Sigmoid colon (tissue), 7 donors: ENCODE measurements around the gene DCTPP1. TPM values are rescaled to one million over a fixed set of nuclear protein-coding genes. Genes with fewer than 3 reads are reported as not detected.

Experiments used
- DNase-seq: peaks from one replicate; pipeline ENCODE4 v3.0.0-alpha.2; 2019
- H3K27ac ChIP-seq, 4 donors: fragments of 200-600 bp; sonication (generic); one replicate each; pipeline ENCODE4 v1.5.1; 2016 to 2019; ENCODE audit warnings: mild to moderate bottlenecking in 1 of 4
- H3K27me3 ChIP-seq, 3 donors: fragments of 200-600 bp; sonication (generic); one replicate each; pipeline ENCODE4 v1.5.1; 2019; ENCODE audit warnings: mild to moderate bottlenecking in 1 of 3
- H3K36me3 ChIP-seq, 4 donors: fragments of 200-600 bp; sonication (generic); one replicate each; pipeline ENCODE4 v1.5.1; 2016 to 2019
- H3K4me1 ChIP-seq, 4 donors: fragments of 200-600 bp; sonication (generic); one replicate each; pipeline ENCODE4 v1.5.1; 2017 to 2019
- H3K4me3 ChIP-seq, 4 donors: fragments of 200-600 bp; sonication (generic); one replicate each; pipeline ENCODE4 v1.5.1; 2017 to 2019; ENCODE audit warnings: mild to moderate bottlenecking in 2 of 4, moderate library complexity in 1 of 4
- H3K9me3 ChIP-seq, 4 donors: fragments of 200-600 bp in 3 of 4; sonication (generic) in 3 of 4; one replicate each; pipeline versions ENCODE4 v1.5.1 to v1.6.1; 2013 to 2019
- EP300 ChIP-seq, 4 donors: sonication (generic); formaldehyde crosslinking; IDR thresholded peaks; one replicate each; pipeline ENCODE4 v1.6.1; 2017; ENCODE audit warnings: antibody characterized with exemption in 4 of 4
- POLR2A ChIP-seq, 2 donors: fragments of 450-650 bp; IDR thresholded peaks; one replicate each; pipeline ENCODE4 v1.6.1; 2016; ENCODE audit warnings: antibody characterized with exemption in 2 of 2, mild to moderate bottlenecking in 2 of 2, moderate library complexity in 2 of 2
- POLR2AphosphoS5 ChIP-seq, 4 donors: sonication (generic); formaldehyde crosslinking; IDR thresholded peaks; one replicate each; pipeline ENCODE4 v1.6.1; 2017; ENCODE audit warnings: antibody characterized with exemption in 4 of 4
- WGBS, 2 donors: extraction: QIAGEN DNeasy Blood & Tissue Kit; methylation state at CpG; one replicate each; pipeline ENCODE4 v1.1.7; 2013; 5-methylcytosine and 5-hydroxymethylcytosine counted together
- intact Hi-C: fragments of 100-400 bp; cut with DNase I; formaldehyde crosslinking; loops from one replicate; pipeline ENCODE4 v1.15.1; 2023
- polyA plus RNA-seq, 3 donors: library from polyadenylated mRNA; stranded (reverse); fragments of 200-250 nt; gene quantifications; one replicate each; pipeline ENCODE4 v1.2.3, GENCODE V29; 2013
- total RNA-seq, 4 donors: library from RNA; depleted of rRNA; stranded (reverse); fragments of >200 nt; gene quantifications; one replicate each; pipeline ENCODE4 v1.1.0, GENCODE V29; 2016
- TF ChIP-seq, protein P1 (sequence below), 4 experiments: fragments of 450-650 bp in 3 of 4; fragments of 200-600 bp in 1 of 4; IDR thresholded peaks; one replicate each; pipeline ENCODE4 v1.5.1; 2016 to 2019; ENCODE audit warnings: antibody characterized with exemption in 4 of 4, mild to moderate bottlenecking in 3 of 4, moderate library complexity in 2 of 4
- donor health status: healthy with polysubstance abuse.
- donor health status: Bipolar disorder and iron deficiency.
- donor health status: healthy.

Gene DCTPP1
- total and polyA plus RNA-seq, 7 donors = 10.5 to 175 (median 19.9) TPM

GRCh38 chr16:30444231-30445148, 14.7 kb upstream of the DCTPP1 start:
- H3K4me3 ChIP-seq = peak overlapping the region; percentile 69 to 99 (median 80)
- H3K9me3 ChIP-seq = no peaks in the 10 kb centered on the region
- no peak for TF ChIP-seq POLR2A (IDR thresholded peaks at IDR 0.05)
- no peak for TF ChIP-seq POLR2AphosphoS5 (IDR thresholded peaks at IDR 0.05)
- DNase-seq = no peak
- peaks cover 0 to 22% (median 14%) of the 10 kb centered on the region in 4 donors for H3K4me1 ChIP-seq
- H3K36me3 ChIP-seq = peaks cover 0 to 19% (median 0%) of the 10 kb centered on the region in 4 donors
- no peaks in the 10 kb centered on the region for H3K27me3 ChIP-seq
- H3K27ac ChIP-seq = peak overlapping the region; percentile 90 to 99 (median 96)
- WGBS, 2 donors = 82 to 94% methylated on average over 29 of the region's 29 CpGs
- intact Hi-C loops = loop anchor here (5.0 kb wide), 1 partner anchor 83 kb away; the partner anchor contains the start of gene ZNF768

DNA sequence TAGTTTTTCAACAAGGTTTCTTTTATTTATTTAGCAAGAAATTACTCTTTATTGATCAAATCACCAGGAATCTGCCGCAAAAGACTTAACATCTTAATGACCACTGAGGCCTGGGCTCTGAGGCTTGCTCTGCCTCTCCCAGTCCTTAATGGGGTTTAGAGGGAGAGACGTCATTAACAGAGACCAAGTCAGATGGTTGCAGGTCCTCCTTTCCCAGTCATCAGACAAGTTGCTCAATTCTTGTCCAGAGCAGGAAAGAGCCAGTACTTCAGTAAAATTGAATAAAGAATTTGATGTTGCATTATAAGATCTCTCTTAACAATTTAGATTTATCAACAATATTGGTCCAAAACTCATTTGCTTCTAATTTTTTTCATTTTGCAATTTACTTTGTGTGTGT, 13.8 kb upstream of the DCTPP1 start:
- Histone ChIP-seq H3K4me1 (peaks cover 0 to 22% (median 14%) of the 10 kb centered on the region in 4 donors), H3K4me3 (no peak overlapping the region), H3K36me3 (peaks cover 0 to 19% (median 0%) of the 10 kb centered on the region in 4 donors), H3K27me3 (no peaks in the 10 kb centered on the region), H3K27ac (no peak overlapping the region), H3K9me3 (no peaks in the 10 kb centered on the region)
- WGBS, 2 donors = 90 to 93% methylated on average over 2 of the region's 2 CpGs
- TF ChIP-seq, protein P1, sequence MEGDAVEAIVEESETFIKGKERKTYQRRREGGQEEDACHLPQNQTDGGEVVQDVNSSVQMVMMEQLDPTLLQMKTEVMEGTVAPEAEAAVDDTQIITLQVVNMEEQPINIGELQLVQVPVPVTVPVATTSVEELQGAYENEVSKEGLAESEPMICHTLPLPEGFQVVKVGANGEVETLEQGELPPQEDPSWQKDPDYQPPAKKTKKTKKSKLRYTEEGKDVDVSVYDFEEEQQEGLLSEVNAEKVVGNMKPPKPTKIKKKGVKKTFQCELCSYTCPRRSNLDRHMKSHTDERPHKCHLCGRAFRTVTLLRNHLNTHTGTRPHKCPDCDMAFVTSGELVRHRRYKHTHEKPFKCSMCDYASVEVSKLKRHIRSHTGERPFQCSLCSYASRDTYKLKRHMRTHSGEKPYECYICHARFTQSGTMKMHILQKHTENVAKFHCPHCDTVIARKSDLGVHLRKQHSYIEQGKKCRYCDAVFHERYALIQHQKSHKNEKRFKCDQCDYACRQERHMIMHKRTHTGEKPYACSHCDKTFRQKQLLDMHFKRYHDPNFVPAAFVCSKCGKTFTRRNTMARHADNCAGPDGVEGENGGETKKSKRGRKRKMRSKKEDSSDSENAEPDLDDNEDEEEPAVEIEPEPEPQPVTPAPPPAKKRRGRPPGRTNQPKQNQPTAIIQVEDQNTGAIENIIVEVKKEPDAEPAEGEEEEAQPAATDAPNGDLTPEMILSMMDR (IDR thresholded peaks at IDR 0.05) = no peak
- TF ChIP-seq POLR2AphosphoS5 (IDR thresholded peaks at IDR 0.05) (no peak), EP300 (IDR thresholded peaks at IDR 0.05) (no peak), POLR2A (IDR thresholded peaks at IDR 0.05) (no peak)
- no peak for DNase-seq
- intact Hi-C loops = no loop called here

DNA sequence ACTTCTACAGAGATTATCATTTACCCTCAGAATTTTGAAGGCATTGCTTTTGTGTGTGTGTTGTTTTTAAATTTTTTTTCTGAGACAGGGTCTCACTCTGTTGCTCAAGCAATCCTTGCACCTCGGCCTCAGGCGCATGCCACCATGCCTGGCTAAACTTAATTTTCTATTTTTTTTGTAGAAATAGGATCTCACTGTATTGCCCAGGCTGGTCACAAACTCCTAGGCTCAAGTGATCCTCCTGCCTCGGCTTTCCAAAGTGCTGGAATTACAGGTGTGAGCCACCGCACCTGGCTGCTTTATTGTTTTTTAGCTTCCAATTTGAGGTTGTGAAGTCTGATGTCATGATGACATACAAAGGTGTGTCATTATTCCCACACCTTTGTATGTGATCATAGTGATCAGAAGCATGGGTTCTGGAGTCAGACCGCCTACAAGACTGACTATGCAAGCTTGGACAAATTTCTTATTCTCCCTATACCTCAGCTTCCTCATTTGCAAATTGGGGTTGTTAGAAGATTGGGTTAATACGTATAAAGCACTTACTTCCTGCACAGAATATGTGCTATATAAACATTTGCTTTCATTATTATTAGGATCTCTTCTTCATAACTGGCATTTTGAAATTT, 10.0 kb upstream of the DCTPP1 start:
- Histone ChIP-seq H3K36me3 (peaks cover 0 to 19% (median 0%) of the 10 kb centered on the region in 4 donors), H3K9me3 (no peaks in the 10 kb centered on the region), H3K27ac (no peak overlapping the region), H3K4me1 (peaks cover 0 to 15% (median 9%) of the 10 kb centered on the region in 4 donors), H3K4me3 (no peak overlapping the region), H3K27me3 (no peaks in the 10 kb centered on the region)
- 53 to 63% methylated on average over 6 of the region's 6 CpGs for WGBS, 2 donors
- intact Hi-C loops = no loop called here
- TF ChIP-seq EP300 (IDR thresholded peaks at IDR 0.05) (no peak), POLR2AphosphoS5 (IDR thresholded peaks at IDR 0.05) (no peak), POLR2A (IDR thresholded peaks at IDR 0.05) (no peak)
- TF ChIP-seq, protein P1 (IDR thresholded peaks at IDR 0.05) = no peak
- DNase-seq = no peak

- TF ChIP-seq POLR2AphosphoS5 (IDR thresholded peaks at IDR 0.05) (no peak), EP300 (IDR thresholded peaks at IDR 0.05) (no peak), POLR2A (IDR thresholded peaks at IDR 0.05) (no peak)
- TF ChIP-seq, protein P1 (IDR thresholded peaks at IDR 0.05) = no peak
- no peak overlapping the region for H3K27ac ChIP-seq
Observed at GRCh38 chr16:30438835-30439234, 9.0 kb upstream of the DCTPP1 start.

GRCh38 chr16:30437511-30438046, 7.7 kb upstream of the DCTPP1 start:
- H3K4me3 ChIP-seq = no peak overlapping the region
- DNase-seq = no peak
- H3K9me3 ChIP-seq = no peaks in the 10 kb centered on the region
- H3K27me3 ChIP-seq = no peaks in the 10 kb centered on the region
- H3K36me3 ChIP-seq = no peaks in the 10 kb centered on the region
- H3K4me1 ChIP-seq = no peaks in the 10 kb centered on the region
- intact Hi-C loops = no loop called here
- 16 to 59% methylated on average over 3 of the region's 3 CpGs for WGBS, 2 donors
- no peak overlapping the region for H3K27ac ChIP-seq
- TF ChIP-seq POLR2AphosphoS5 (IDR thresholded peaks at IDR 0.05) (no peak), EP300 (IDR thresholded peaks at IDR 0.05) (no peak), POLR2A (IDR thresholded peaks at IDR 0.05) (no peak)
- TF ChIP-seq, protein P1 (IDR thresholded peaks at IDR 0.05) = no peak

More at GRCh38 chr16:30438835-30439234, 9.0 kb upstream of the DCTPP1 start:
- WGBS, 2 donors = 89 to 94% methylated on average over 5 of the region's 5 CpGs
- DNase-seq = no peak
- intact Hi-C loops = no loop called here
- H3K4me1 ChIP-seq = peaks cover 0 to 5% (median under 1%) of the 10 kb centered on the region in 4 donors
- H3K9me3 ChIP-seq = no peaks in the 10 kb centered on the region
- peaks cover 0 to 12% (median 0%) of the 10 kb centered on the region in 4 donors for H3K36me3 ChIP-seq
- H3K4me3 ChIP-seq = no peak overlapping the region
- no peaks in the 10 kb centered on the region for H3K27me3 ChIP-seq
